HepG2 (cell line): Measurements from ENCODE around the gene EBF4. TPM values are rescaled to one million over a fixed set of nuclear protein-coding genes. Genes with fewer than 3 reads are reported as not detected.
A peak's percentile ranks its signal among the peaks of the same experiment; 100 is the strongest.

Experiments
- ELF4 ChIP-seq: sonication (generic); formaldehyde crosslinking; IDR thresholded peaks from 2 replicates; pipeline ENCODE4 v1.5.0; 2020; ENCODE audit warnings: missing genetic modification reagents, mild to moderate bottlenecking, moderate library complexity, borderline replicate concordance
- HDAC6 ChIP-seq: fragments of 200-600 bp; sonication (generic); IDR thresholded peaks from 2 replicates; pipeline ENCODE4 v1.7.0; 2017; ENCODE audit warnings: mild to moderate bottlenecking, antibody characterized with exemption, low read length, low read depth
- HINFP ChIP-seq: sonication (generic); formaldehyde crosslinking; IDR thresholded peaks from 2 replicates; pipeline ENCODE4 v1.4.0; 2020; ENCODE audit warnings: low read depth, mild to moderate bottlenecking, missing genetic modification reagents
- HIVEP1 ChIP-seq: sonication (generic); formaldehyde crosslinking; IDR thresholded peaks from 2 replicates; pipeline ENCODE4 v1.4.0; 2020; ENCODE audit warnings: mild to moderate bottlenecking, missing genetic modification reagents
- HOXA5 ChIP-seq: sonication (generic); formaldehyde crosslinking; IDR thresholded peaks from 2 replicates; pipeline ENCODE4 v1.4.0; 2020; ENCODE audit warnings: missing genetic modification reagents
- NCOA1 ChIP-seq: sonication (generic); formaldehyde crosslinking; IDR thresholded peaks from 2 replicates; pipeline ENCODE4 v1.9.0; 2021; ENCODE audit warnings: missing genetic modification reagents
- NCOA2 ChIP-seq: sonication (generic); formaldehyde crosslinking; IDR thresholded peaks from 2 replicates; pipeline ENCODE4 v1.8.0; 2022; ENCODE audit warnings: inconsistent platforms
- NPAS2 ChIP-seq: sonication (generic); formaldehyde crosslinking; IDR thresholded peaks from 2 replicates; pipeline ENCODE4 v1.8.0; 2022; ENCODE audit warnings: mild to moderate bottlenecking, missing genetic modification reagents, borderline replicate concordance
- POGK ChIP-seq: sonication (generic); formaldehyde crosslinking; conservative IDR thresholded peaks from 2 replicates; pipeline ENCODE4 v1.8.0; 2022; ENCODE audit warnings: mild to moderate bottlenecking, moderate library complexity, missing genetic modification reagents
- RCOR2 ChIP-seq: IDR thresholded peaks from 2 replicates; pipeline ENCODE4 v1.6.1; 2016; ENCODE audit warnings: missing biosample characterization, missing genetic modification reagents
- RFX1 ChIP-seq: fragments of 450-650 bp; IDR thresholded peaks from 2 replicates; pipeline ENCODE4 v1.6.1; 2017
- RNF2 ChIP-seq: fragments of 450-650 bp; conservative IDR thresholded peaks from 2 replicates; pipeline ENCODE4 v1.6.1; 2016; ENCODE audit warnings: low read depth
- RORA ChIP-seq: sonication (generic); formaldehyde crosslinking; IDR thresholded peaks from 2 replicates; pipeline ENCODE4 v1.5.0; 2020; ENCODE audit warnings: mild to moderate bottlenecking, missing genetic modification reagents, moderate library complexity
- SIX1 ChIP-seq: sonication (generic); formaldehyde crosslinking; IDR thresholded peaks from 2 replicates; pipeline ENCODE4 v1.4.0; 2020; ENCODE audit warnings: missing genetic modification reagents, borderline replicate concordance
- SMAD3 ChIP-seq: sonication (generic); formaldehyde crosslinking; IDR thresholded peaks from 2 replicates; pipeline ENCODE4 v1.4.0; 2020; ENCODE audit warnings: missing genetic modification reagents
- TAF15 ChIP-seq: fragments of 200-400 bp; formaldehyde crosslinking; IDR thresholded peaks from one replicate; pipeline ENCODE4 v1.6.1; 2018; ENCODE audit warnings: mild to moderate bottlenecking, low read depth, low read length; ENCODE audit not compliant: poor library complexity, severe bottlenecking
- TARDBP ChIP-seq: sonication (generic); formaldehyde crosslinking; IDR thresholded peaks from 2 replicates; pipeline ENCODE4 v1.8.0; 2022; ENCODE audit warnings: mild to moderate bottlenecking, missing genetic modification reagents
- TMF1 ChIP-seq: sonication (generic); formaldehyde crosslinking; IDR thresholded peaks from 2 replicates; pipeline ENCODE4 v1.8.1; 2022; ENCODE audit warnings: low read depth, missing genetic modification reagents
- ZFX ChIP-seq: sonication (generic); formaldehyde crosslinking; IDR thresholded peaks from 2 replicates; pipeline ENCODE4 v1.4.0; 2020; ENCODE audit warnings: mild to moderate bottlenecking, low read depth, missing genetic modification reagents, moderate library complexity
- ZMAT5 ChIP-seq: sonication (generic); formaldehyde crosslinking; IDR thresholded peaks from 2 replicates; pipeline ENCODE4 v1.5.0; 2020; ENCODE audit warnings: mild to moderate bottlenecking, low read depth, missing genetic modification reagents, borderline replicate concordance
- ZNF512B ChIP-seq: sonication (generic); formaldehyde crosslinking; IDR thresholded peaks from 2 replicates; pipeline ENCODE4 v1.5.1; 2020; ENCODE audit warnings: missing genetic modification reagents, mild to moderate bottlenecking, borderline replicate concordance
- ZNF644 ChIP-seq: IDR thresholded peaks from 2 replicates; pipeline ENCODE4 v1.6.1; 2016; ENCODE audit warnings: low read depth
- ZNF737 ChIP-seq: sonication (generic); formaldehyde crosslinking; IDR thresholded peaks from 2 replicates; pipeline ENCODE4 v1.5.0; 2020; ENCODE audit warnings: missing genetic modification reagents, mild to moderate bottlenecking, borderline replicate concordance
- ZNF790 ChIP-seq: sonication (generic); formaldehyde crosslinking; IDR thresholded peaks from 2 replicates; pipeline ENCODE4 v1.8.0; 2022; ENCODE audit warnings: missing genetic modification reagents, mild to moderate bottlenecking, borderline replicate concordance
- polyA plus RNA-seq, 8 experiments: library from polyadenylated mRNA; depleted of rRNA in 3 of 8; stranded (reverse) in 7 of 8; unstranded in 1 of 8; fragments of >200 nt; fragmentation: Illumina TruSeq in 4 of 8; extraction: Trizol in 4 of 8; gene quantifications; 2 replicates each; pipeline versions ENCODE4 v1.2.1 to v1.2.3, GENCODE V29; 2011 to 2016; ENCODE audit warnings: low read depth in 4 of 8, missing spikeins in 1 of 8, mixed read lengths in 1 of 8; ENCODE audit not compliant: insufficient read depth in 1 of 8
- total RNA-seq, 5 experiments: library from RNA; depleted of rRNA; stranded (reverse); fragments of >200 nt; fragmentation: Illumina TruSeq; extraction: Trizol; gene quantifications; 2 replicates each; pipeline ENCODE4 v1.2.3, GENCODE V29; 2016; ENCODE audit warnings: low read depth in 1 of 5

The EBF4 gene
- total and polyA plus RNA-seq, 2 of the 13 experiments (the other 11 are each of a cell fraction or from before 2014, with no cell fraction given), result 0.84 to 2.2 TPM

- TF ChIP-seq ZMAT5 (CRISPR knock-in tag) (no peak), TARDBP (CRISPR knock-in tag) (no peak), SIX1 (CRISPR knock-in tag) (no peak), HINFP (CRISPR knock-in tag) (peak; percentile 56; the same call in 1 of the 2 replicates), ZNF737 (CRISPR knock-in tag) (no peak), ZNF644 (CRISPR knock-in tag) (no peak), TAF15 (no peak), HDAC6 (no peak), POGK (peak; percentile 80; the same call in 1 of the 2 replicates), RNF2 (peak; percentile 84; the same call in 1 of the 2 replicates), HIVEP1 (CRISPR knock-in tag) (no peak), NPAS2 (no peak), TMF1 (CRISPR knock-in tag) (peak; percentile 62; the same call in 1 of the 2 replicates), RORA (CRISPR knock-in tag) (no peak), RFX1 (no peak), ELF4 (no peak), ZFX (peak; percentile 75), RCOR2 (CRISPR knock-in tag) (no peak), HOXA5 (CRISPR knock-in tag) (peak; percentile 44; the same call in 1 of the 2 replicates), NCOA1 (CRISPR knock-in tag) (no peak), ZNF512B (CRISPR knock-in tag) (peak; percentile 85), ZNF790 (CRISPR knock-in tag) (peak; percentile 69; the same call in 1 of the 2 replicates), NCOA2 (CRISPR knock-in tag) (peak; percentile 44), SMAD3 (CRISPR knock-in tag) (0 out of 2 replicates have a peak, but pooled peaks have one; percentile 30)
These were observed at the start of gene EBF4 (continued) for GRCh38 chr20:2692036-2692885.
